ENCODE measurements around the gene TMEM140.

Gene TMEM140

GRCh38 chr7:135215698-135216097, 67.8 kb downstream of the TMEM140 start:
- no peak for TF ChIP-seq POLR2A (IDR thresholded peaks at IDR 0.05; ENCODE audit: low read depth, low read length)
- no peak for FAIRE-seq
- no peak for DNase-seq (ENCODE audit: insufficient read length, low spot score)
